Pancreas (tissue), 10 donors: Measurements from ENCODE around the gene BOLL. TPM values are rescaled to one million over a fixed set of nuclear protein-coding genes. Genes with fewer than 3 reads are reported as not detected.

Experiments used
- ATAC-seq, 4 donors: fragments of 200-7000 bp; cut with Tn5 transposase; one replicate each; pipeline versions ENCODE4 v1.8.0 to v1.9.1; 2020; ENCODE audit warnings: mild to moderate bottlenecking in 4 of 4, moderate library complexity in 4 of 4
- DNase-seq, 6 donors: peaks; one replicate each; pipeline ENCODE4 v3.0.0-alpha.2; 2020
- FAIRE-seq: peaks from 2 replicates; lab custom pipeline; 2012; peaks lifted over from hg19 to GRCh38; lab: Jason Lieb, UNC
- H3K27ac ChIP-seq, 4 donors: fragments of 200-600 bp; sonication (generic); 1 replicate in 3 of 4; 2 replicates in 1 of 4; pipeline versions ENCODE4 v1.5.0 to v1.8.0; 2020
- H3K27me3 ChIP-seq, 4 donors: fragments of 200-600 bp; one replicate each; pipeline ENCODE4 v1.8.0; 2021
- H3K36me3 ChIP-seq, 3 donors: fragments of 200-600 bp; sonication (generic) in 1 of 3; one replicate each; pipeline versions ENCODE4 v1.5.0 to v1.8.0; 2020 to 2021
- H3K4me1 ChIP-seq, 3 donors: fragments of 200-600 bp; one replicate each; pipeline ENCODE4 v1.8.0; 2021
- H3K4me3 ChIP-seq, 4 donors: fragments of 200-600 bp; sonication (generic) in 2 of 4; one replicate each; pipeline versions ENCODE4 v1.5.0 to v1.8.0; 2020 to 2021
- H3K9me3 ChIP-seq, 4 donors: fragments of 200-600 bp; one replicate each; pipeline ENCODE4 v1.8.0; 2021
- CTCF ChIP-seq, 4 donors: fragments of 200-600 bp; sonication (generic) in 3 of 4; IDR thresholded peaks; one replicate each; pipeline versions ENCODE4 v1.5.0 to v1.8.0; 2021; ENCODE audit warnings: antibody characterized with exemption in 4 of 4
- WGBS, 2 donors: extraction: QIAGEN DNeasy Blood & Tissue Kit; methylation state at CpG; one replicate each; pipeline ENCODE4 v1.1.7; 2013; 5-methylcytosine and 5-hydroxymethylcytosine counted together
- intact Hi-C, 3 donors: fragments of 100-400 bp; cut with DNase I; formaldehyde crosslinking; loops; one replicate each; pipeline versions ENCODE4 v1.11.1 to v1.14.2; 2022
- polyA plus RNA-seq, 2 donors: library from polyadenylated mRNA; stranded (reverse); fragments of 200-250 nt; gene quantifications; one replicate each; pipeline ENCODE4 v1.2.3, GENCODE V29; 2013
- total RNA-seq, 6 donors: library from RNA; stranded (reverse); fragmentation: NEBNext Ultra II Directional in 4 of 6; extraction: Animal tissue kit (Norgen Biotek cat#: 25700) in 4 of 6; gene quantifications; one replicate each; pipeline versions ENCODE4 v1.2.1 to v1.2.4, GENCODE V29; 2021 to 2023
- donor health status: healthy with polysubstance abuse.
- donor health status: DM: no; HTN: no; CAD: no; lungs with moderate emphysema.
- donor health status: DM: no; HTN: no; CAD: no.
- donor health status: control.
- donor health status: control.
- donor health status: Bipolar disorder and iron deficiency.
- donor health status: DM: yes; HTN: yes; CAD: no.
- donor health status: DM: no; HTN: no; CAD: no.
- donor health status: DM: no; HTN: no; CAD: no.
- donor health status: DM: yes; HTN: yes; CAD: no.

The BOLL gene
- total and polyA plus RNA-seq, 8 donors: not detected

GRCh38 chr2:197803033-197803444 is 17.9 kb upstream of the BOLL start:
- DNase-seq (peak in 1 of 6 donors; percentile 13), ATAC-seq (peak; percentile 28 to 78 (median 54)), FAIRE-seq (no peak)
- Histone ChIP-seq H3K4me3 (no peak overlapping the region), H3K4me1 (peaks cover 0 to 5% (median 4%) of the 10 kb centered on the region in 3 donors), H3K27me3 (no peaks in the 10 kb centered on the region), H3K36me3 (no peaks in the 10 kb centered on the region), H3K9me3 (no peaks in the 10 kb centered on the region), H3K27ac (no peak overlapping the region)
- intact Hi-C loops: loop anchor here in 2 of 3 donors (5.0 kb wide), 2 partner anchors 324 to 494 kb away; no protein-coding TSS in a partner anchor
- WGBS, 2 donors: 4 to 11% methylated on average over 2 of the region's 2 CpGs
- peak in 3 of 4 donors; percentile 11 to 55 (median 35) for TF ChIP-seq CTCF (IDR thresholded peaks at IDR 0.05)

GRCh38 chr2:197801033-197801432 is 15.9 kb upstream of the BOLL start:
- Histone ChIP-seq H3K9me3 (no peaks in the 10 kb centered on the region), H3K4me3 (no peak overlapping the region), H3K4me1 (peaks cover 0 to 5% (median 4%) of the 10 kb centered on the region in 3 donors), H3K27me3 (no peaks in the 10 kb centered on the region), H3K27ac (no peak overlapping the region), H3K36me3 (no peaks in the 10 kb centered on the region)
- ATAC-seq (no peak), FAIRE-seq (no peak), DNase-seq (no peak)
- intact Hi-C loops: loop anchor here in 2 of 3 donors (5.0 kb wide), 2 partner anchors 326 to 496 kb away; no protein-coding TSS in a partner anchor
- TF ChIP-seq CTCF (IDR thresholded peaks at IDR 0.05): no peak

GRCh38 chr2:197800091-197800490 is 15.0 kb upstream of the BOLL start:
- intact Hi-C loops: loop anchor here in 2 of 3 donors (5.0 kb wide), 2 partner anchors 327 to 497 kb away; no protein-coding TSS in a partner anchor
- Histone ChIP-seq H3K9me3 (no peaks in the 10 kb centered on the region), H3K4me3 (no peak overlapping the region), H3K27me3 (no peaks in the 10 kb centered on the region), H3K27ac (no peak overlapping the region), H3K36me3 (no peaks in the 10 kb centered on the region), H3K4me1 (peaks cover 0 to 5% (median 4%) of the 10 kb centered on the region in 3 donors)
- FAIRE-seq (no peak), ATAC-seq (no peak), DNase-seq (no peak)
- 74 to 85% methylated on average over 2 of the region's 2 CpGs for WGBS, 2 donors
- no peak for TF ChIP-seq CTCF (IDR thresholded peaks at IDR 0.05)

- TF ChIP-seq CTCF (IDR thresholded peaks at IDR 0.05): no peak
- no peak for FAIRE-seq
These were observed 13.9 kb upstream of the BOLL start for GRCh38 chr2:197799068-197799467.

GRCh38 chr2:197798187-197798586 is 13.1 kb upstream of the BOLL start:
- TF ChIP-seq CTCF (IDR thresholded peaks at IDR 0.05): no peak
- WGBS, 2 donors: 55 to 71% methylated on average over 4 of the region's 4 CpGs
- FAIRE-seq: no peak
- H3K9me3 ChIP-seq: no peaks in the 10 kb centered on the region
- H3K4me1 ChIP-seq: no peaks in the 10 kb centered on the region
- ATAC-seq: no peak
- H3K27ac ChIP-seq: no peak overlapping the region
- no peak overlapping the region for H3K4me3 ChIP-seq
- intact Hi-C loops: no loop called here
- H3K36me3 ChIP-seq: no peaks in the 10 kb centered on the region
- no peaks in the 10 kb centered on the region for H3K27me3 ChIP-seq
- no peak for DNase-seq

More at GRCh38 chr2:197799068-197799467, 13.9 kb upstream of the BOLL start:
- ATAC-seq: no peak
- H3K36me3 ChIP-seq: no peaks in the 10 kb centered on the region
- no peak overlapping the region for H3K27ac ChIP-seq
- intact Hi-C loops: no loop called here
- no peaks in the 10 kb centered on the region for H3K9me3 ChIP-seq
- H3K27me3 ChIP-seq: no peaks in the 10 kb centered on the region
- DNase-seq: no peak
- 60 to 71% methylated on average over 3 of the region's 3 CpGs for WGBS, 2 donors
- no peak overlapping the region for H3K4me3 ChIP-seq
- peaks cover 0 to 4% (median 2%) of the 10 kb centered on the region in 3 donors for H3K4me1 ChIP-seq
